Activated CD8-positive, alpha-beta memory T cell treated with anti-CD3 and anti-CD28 coated beads, Interleukin-2, amount 10 ng/mL, durations not matched to agents 7 days and 5 days (primary cell): ENCODE results near the gene GNG2. TPM values are rescaled to one million over a fixed set of nuclear protein-coding genes. Genes with fewer than 3 reads are reported as not detected.
A peak's percentile ranks its signal among the peaks of the same experiment; 100 is the strongest.

Experiments used
- ATAC-seq: fragments of 150-1000 bp; cut with Tn5 transposase; one replicate; pipeline ENCODE4 v1.10.0; 2021; ENCODE audit warnings: moderate library complexity
- CTCF ChIA-PET: fragments of 350-600 bp; sonication (Branson Sonifier 250); formaldehyde crosslinking; loops from one replicate; lab custom pipeline; 2021; ENCODE audit warnings: antibody characterized with exemption; lab: Charles Lee
- DNase-seq: peaks from one replicate; pipeline ENCODE4 v3.0.0-alpha.2; 2020
- H3K27ac Mint-ChIP-seq: one replicate; pipeline ENCODE4 v1.8.0; 2021; ENCODE audit warnings: mild to moderate bottlenecking, mixed read lengths
- H3K27me3 Mint-ChIP-seq: one replicate; pipeline ENCODE4 v1.8.0; 2021; ENCODE audit warnings: mixed read lengths
- H3K36me3 Mint-ChIP-seq: one replicate; pipeline ENCODE4 v1.8.0; 2021; ENCODE audit warnings: mild to moderate bottlenecking, mixed read lengths
- H3K4me1 Mint-ChIP-seq: one replicate; pipeline ENCODE4 v1.8.0; 2021; ENCODE audit warnings: mixed read lengths
- H3K4me3 Mint-ChIP-seq: one replicate; pipeline ENCODE4 v1.8.0; 2021; ENCODE audit warnings: mild to moderate bottlenecking, moderate library complexity, mixed read lengths
- H3K9me3 Mint-ChIP-seq: one replicate; pipeline ENCODE4 v1.8.0; 2022; ENCODE audit warnings: low read depth, mixed read lengths
- total RNA-seq, 2 experiments: library from RNA; stranded (reverse); gene quantifications; one replicate each; pipeline ENCODE4 v1.2.3, GENCODE V29; 2021

The GNG2 gene
- total RNA-seq, 2 experiments from 2014 or later: 243 to 257 TPM

- no peak overlapping the region for H3K4me3 Mint-ChIP-seq
- CTCF ChIA-PET: interaction anchor here (0.8 to 1.7 kb wide), 3 partner anchors 16 to 851 kb away, joined by 3 to 6 read pairs (median 5); partner anchors contain the start of gene ERO1A
- no peak for ATAC-seq
These were observed 16.1 kb upstream of the GNG2 start for GRCh38 chr14:51844081-51844881.

GRCh38 chr14:51845811-51846210 lies 14.6 kb upstream of the GNG2 start:
- CTCF ChIA-PET: interaction anchor here (0.8 to 2.9 kb wide), 4 partner anchors 14 to 66 kb away, joined by 3 to 34 read pairs (median 12); partner anchors contain the start of gene GNG2
- Mint-ChIP-seq H3K27ac (peak overlapping the region; percentile 98), H3K27me3 (no peaks in the 10 kb centered on the region), H3K9me3 (peaks cover 7% of the 10 kb centered on the region), H3K4me1 (peaks cover 65% of the 10 kb centered on the region), H3K36me3 (peaks cover 38% of the 10 kb centered on the region), H3K4me3 (peak overlapping the region; percentile 85)
- DNase-seq: no peak
- no peak for ATAC-seq

More at GRCh38 chr14:51844081-51844881, 16.1 kb upstream of the GNG2 start:
- H3K9me3 Mint-ChIP-seq: peaks cover 3% of the 10 kb centered on the region
- DNase-seq: no peak
- H3K27ac Mint-ChIP-seq: peak overlapping the region; percentile 57
- peaks cover 24% of the 10 kb centered on the region for H3K36me3 Mint-ChIP-seq
- peaks cover 52% of the 10 kb centered on the region for H3K4me1 Mint-ChIP-seq
- peaks cover 3% of the 10 kb centered on the region for H3K27me3 Mint-ChIP-seq

DNA sequence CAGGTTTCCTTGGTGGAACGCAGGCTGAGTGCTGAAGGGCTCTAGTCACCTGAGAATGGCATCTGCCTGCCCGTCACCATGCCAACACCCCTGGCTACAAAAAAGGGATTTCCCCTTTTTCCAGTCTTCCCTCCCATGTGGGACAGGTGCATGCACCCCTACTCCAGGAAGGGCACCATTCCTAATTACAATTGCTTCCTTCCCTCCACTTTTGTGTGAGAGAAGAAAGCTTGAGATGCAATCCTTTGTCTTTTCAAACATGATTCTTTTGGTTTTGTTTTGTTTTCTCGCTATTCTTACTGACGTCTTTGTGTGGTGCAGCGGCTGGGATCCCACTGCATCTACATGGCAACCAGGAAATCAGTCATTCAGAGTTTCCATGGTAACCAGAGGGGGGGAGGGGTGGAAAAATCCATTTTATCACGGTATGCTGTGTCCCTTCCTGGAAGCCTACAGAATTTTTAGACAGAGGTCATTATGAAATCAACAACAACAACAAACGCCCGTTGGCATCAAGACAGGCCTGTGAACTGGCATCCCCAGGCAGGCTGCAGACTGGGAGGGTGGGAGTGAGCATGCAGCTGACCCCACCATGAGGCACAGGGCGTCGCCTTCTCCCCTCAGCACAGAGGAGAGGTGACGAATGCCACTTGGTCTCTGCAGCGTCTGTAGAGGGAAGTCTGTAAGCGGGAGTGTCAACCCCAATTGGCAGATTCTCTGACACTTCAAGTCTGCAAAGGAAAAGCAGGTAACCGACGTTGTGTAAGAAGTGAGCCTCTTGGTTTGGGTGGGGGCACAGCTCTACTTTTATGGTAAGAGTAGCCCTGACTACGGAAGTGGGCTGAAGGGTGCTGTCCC lies 13.6 kb upstream of the GNG2 start:
- Mint-ChIP-seq H3K27me3 (no peaks in the 10 kb centered on the region), H3K27ac (peak overlapping the region; percentile 98), H3K9me3 (peaks cover 7% of the 10 kb centered on the region), H3K4me3 (peak overlapping the region; percentile 85), H3K4me1 (peaks cover 74% of the 10 kb centered on the region), H3K36me3 (peaks cover 42% of the 10 kb centered on the region)
- peak; percentile 82 for ATAC-seq
- CTCF ChIA-PET: interaction anchor here (0.6 to 2.9 kb wide), 8 partner anchors 9 to 133 kb away, joined by 3 to 34 read pairs (median 4); partner anchors contain the start of gene GNG2
- peak; percentile 97 for DNase-seq

GRCh38 chr14:51847489-51847796 lies 13.0 kb upstream of the GNG2 start:
- Mint-ChIP-seq H3K4me1 (peaks cover 80% of the 10 kb centered on the region), H3K27ac (peak overlapping the region; percentile 98), H3K4me3 (peak overlapping the region; percentile 85), H3K27me3 (no peaks in the 10 kb centered on the region), H3K36me3 (peaks cover 42% of the 10 kb centered on the region), H3K9me3 (peaks cover 7% of the 10 kb centered on the region)
- DNase-seq (no peak), ATAC-seq (no peak)
- CTCF ChIA-PET: interaction anchor here (0.6 to 2.9 kb wide), 7 partner anchors 8 to 57 kb away, joined by 3 to 34 read pairs (median 4); partner anchors contain the start of gene GNG2

- peak overlapping the region; percentile 98 for H3K27ac Mint-ChIP-seq
- H3K36me3 Mint-ChIP-seq: peaks cover 42% of the 10 kb centered on the region
- ATAC-seq (no peak), DNase-seq (peak; percentile 61)
- H3K4me1 Mint-ChIP-seq: peaks cover 85% of the 10 kb centered on the region
- peak overlapping the region; percentile 40 for H3K4me3 Mint-ChIP-seq
- H3K27me3 Mint-ChIP-seq: peaks cover 2% of the 10 kb centered on the region
- CTCF ChIA-PET: interaction anchor here (2.4 to 2.9 kb wide), 2 partner anchors 12 to 18 kb away, joined by 14 to 34 read pairs; partner anchors contain the start of gene GNG2
- H3K9me3 Mint-ChIP-seq: peaks cover 7% of the 10 kb centered on the region
These were observed 12.3 kb upstream of the GNG2 start for GRCh38 chr14:51848120-51848519.

DNA sequence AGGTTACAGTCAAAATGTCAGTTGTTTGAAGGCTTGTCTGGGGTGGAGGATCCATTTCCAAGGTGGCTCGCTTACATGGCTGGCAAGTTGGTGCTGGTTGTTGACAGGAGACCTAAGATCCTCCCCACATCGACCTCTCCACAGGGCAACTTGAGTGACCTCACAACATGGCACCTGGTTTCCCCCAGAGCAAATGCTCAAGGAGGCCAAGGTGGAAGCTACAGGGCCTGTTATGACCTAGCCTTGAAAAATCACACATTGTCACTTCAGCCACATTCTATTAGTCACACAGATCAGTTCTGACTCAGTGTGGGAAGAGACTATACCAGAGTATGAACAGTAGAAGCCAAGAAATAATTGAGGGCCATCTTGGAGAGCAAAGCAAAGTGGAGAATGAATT lies 11.3 kb upstream of the GNG2 start:
- peak; percentile 42 for ATAC-seq
- H3K27me3 Mint-ChIP-seq: peaks cover 2% of the 10 kb centered on the region

DNA sequence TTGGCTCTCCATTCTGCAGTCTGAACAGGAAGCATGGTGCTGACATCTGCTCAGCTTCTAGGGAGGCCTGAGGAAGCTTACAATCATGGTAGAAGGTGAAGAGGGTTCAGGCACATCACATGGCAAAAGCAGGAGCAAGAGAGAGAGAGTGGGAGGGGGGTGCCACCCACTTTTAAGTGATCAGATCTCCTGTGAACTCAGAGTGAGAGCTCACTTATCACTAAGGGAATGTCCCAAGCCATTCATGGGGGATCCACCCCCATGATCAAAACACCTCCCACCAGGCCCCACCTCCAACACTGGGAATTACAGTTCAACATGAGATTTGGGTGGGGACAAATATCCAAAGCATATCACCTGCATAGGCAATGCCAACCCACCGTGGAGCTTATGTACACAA lies 9.8 kb upstream of the GNG2 start:
- no peak for DNase-seq
- no peak overlapping the region for H3K4me3 Mint-ChIP-seq
- peaks cover 2% of the 10 kb centered on the region for H3K27me3 Mint-ChIP-seq
- CTCF ChIA-PET: interaction anchor here (2.1 to 2.7 kb wide), 3 partner anchors 9 to 17 kb away, joined by 6 to 17 read pairs (median 9); partner anchors contain the start of gene GNG2
- H3K4me1 Mint-ChIP-seq: peaks cover 66% of the 10 kb centered on the region
- H3K9me3 Mint-ChIP-seq: peaks cover 7% of the 10 kb centered on the region
- H3K36me3 Mint-ChIP-seq: peaks cover 39% of the 10 kb centered on the region
- no peak overlapping the region for H3K27ac Mint-ChIP-seq
- ATAC-seq: no peak

More for the DNA sequence above, 11.3 kb upstream of the GNG2 start:
- H3K4me1 Mint-ChIP-seq: peaks cover 77% of the 10 kb centered on the region
- CTCF ChIA-PET: interaction anchor here (2.1 to 2.7 kb wide), 3 partner anchors 10 to 19 kb away, joined by 6 to 17 read pairs (median 9); partner anchors contain the start of gene GNG2
- H3K36me3 Mint-ChIP-seq: peaks cover 39% of the 10 kb centered on the region
- H3K27ac Mint-ChIP-seq: peak overlapping the region; percentile 98
- peaks cover 7% of the 10 kb centered on the region for H3K9me3 Mint-ChIP-seq
- peak overlapping the region; percentile 8 for H3K4me3 Mint-ChIP-seq
- DNase-seq: peak; percentile 80

DNA sequence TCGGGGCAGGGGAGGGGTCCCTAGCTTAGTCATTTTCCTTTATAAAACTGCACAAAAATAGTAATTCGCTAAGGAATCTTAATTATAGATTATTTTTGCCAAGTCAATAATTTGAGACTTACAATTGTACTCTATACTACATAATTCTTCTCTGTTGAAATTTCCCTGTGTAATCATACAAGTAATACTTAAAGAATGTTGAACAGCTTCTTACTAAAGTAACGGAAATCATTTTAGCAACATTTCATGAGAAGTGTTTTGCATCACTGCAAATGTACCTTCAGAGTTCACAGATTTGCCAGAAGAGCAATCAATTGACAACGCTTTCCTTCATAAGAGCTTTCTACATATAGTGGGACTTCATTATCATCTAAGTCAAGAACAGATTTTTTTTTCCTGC lies 7.9 kb upstream of the GNG2 start:
- CTCF ChIA-PET: interaction anchor here (1.4 kb wide), 1 partner anchor 15 kb away, joined by 4 read pairs; no protein-coding TSS in a partner anchor
- ATAC-seq (no peak), DNase-seq (no peak)
- peaks cover 2% of the 10 kb centered on the region for H3K27me3 Mint-ChIP-seq
- no peak overlapping the region for H3K4me3 Mint-ChIP-seq
- peaks cover 57% of the 10 kb centered on the region for H3K4me1 Mint-ChIP-seq
- H3K27ac Mint-ChIP-seq: no peak overlapping the region
- H3K9me3 Mint-ChIP-seq: peaks cover 13% of the 10 kb centered on the region
- H3K36me3 Mint-ChIP-seq: peaks cover 43% of the 10 kb centered on the region

DNA sequence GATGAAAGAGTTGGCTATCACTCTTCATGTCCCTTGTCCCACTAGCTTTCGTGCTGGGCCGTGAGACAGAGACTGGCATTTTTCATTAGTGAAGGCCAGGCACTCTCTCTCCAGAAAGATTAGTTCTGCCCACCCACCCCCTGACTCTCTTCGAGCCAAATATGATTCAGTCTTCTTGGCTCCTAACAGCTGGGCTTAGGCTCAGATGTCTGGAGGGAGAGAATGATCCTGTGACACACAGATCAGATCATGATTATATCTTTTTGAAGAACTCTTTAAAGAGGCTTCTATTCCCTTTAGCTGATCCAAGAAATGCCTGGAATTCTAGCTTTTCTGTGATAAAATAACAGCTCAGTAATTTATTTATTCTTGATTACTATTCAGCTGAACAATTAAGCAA lies 5.2 kb upstream of the GNG2 start:
- Mint-ChIP-seq H3K27me3 (peaks cover 2% of the 10 kb centered on the region), H3K4me3 (no peak overlapping the region), H3K27ac (no peak overlapping the region), H3K4me1 (peaks cover 55% of the 10 kb centered on the region), H3K9me3 (peaks cover 7% of the 10 kb centered on the region), H3K36me3 (peaks cover 21% of the 10 kb centered on the region)
- ATAC-seq: no peak
- no peak for DNase-seq
- CTCF ChIA-PET: interaction anchor here (0.7 to 0.9 kb wide), 2 partner anchors 8 to 124 kb away, joined by 3 read pairs; no protein-coding TSS in a partner anchor

GRCh38 chr14:51856792-51857296 lies 3.6 kb upstream of the GNG2 start:
- no peak overlapping the region for H3K27ac Mint-ChIP-seq
- no peak for ATAC-seq
- CTCF ChIA-PET: no interaction called here

GRCh38 chr14:51859131-51859530 lies 1.3 kb upstream of the GNG2 start:
- Mint-ChIP-seq H3K36me3 (peaks cover 40% of the 10 kb centered on the region), H3K27me3 (no peaks in the 10 kb centered on the region), H3K9me3 (peaks cover 6% of the 10 kb centered on the region), H3K4me1 (peaks cover 38% of the 10 kb centered on the region), H3K27ac (no peak overlapping the region), H3K4me3 (no peak overlapping the region)
- DNase-seq: no peak
- no peak for ATAC-seq
- CTCF ChIA-PET: interaction anchor here (1.8 to 4.4 kb wide), 3 partner anchors 8 to 12 kb away, joined by 3 to 34 read pairs (median 17); no protein-coding TSS in a partner anchor

More at GRCh38 chr14:51856792-51857296, 3.6 kb upstream of the GNG2 start:
- peaks cover 2% of the 10 kb centered on the region for H3K27me3 Mint-ChIP-seq
- H3K4me3 Mint-ChIP-seq: no peak overlapping the region
- H3K9me3 Mint-ChIP-seq: peaks cover 6% of the 10 kb centered on the region
- peaks cover 22% of the 10 kb centered on the region for H3K36me3 Mint-ChIP-seq
- H3K4me1 Mint-ChIP-seq: peaks cover 41% of the 10 kb centered on the region
- DNase-seq: no peak

DNA sequence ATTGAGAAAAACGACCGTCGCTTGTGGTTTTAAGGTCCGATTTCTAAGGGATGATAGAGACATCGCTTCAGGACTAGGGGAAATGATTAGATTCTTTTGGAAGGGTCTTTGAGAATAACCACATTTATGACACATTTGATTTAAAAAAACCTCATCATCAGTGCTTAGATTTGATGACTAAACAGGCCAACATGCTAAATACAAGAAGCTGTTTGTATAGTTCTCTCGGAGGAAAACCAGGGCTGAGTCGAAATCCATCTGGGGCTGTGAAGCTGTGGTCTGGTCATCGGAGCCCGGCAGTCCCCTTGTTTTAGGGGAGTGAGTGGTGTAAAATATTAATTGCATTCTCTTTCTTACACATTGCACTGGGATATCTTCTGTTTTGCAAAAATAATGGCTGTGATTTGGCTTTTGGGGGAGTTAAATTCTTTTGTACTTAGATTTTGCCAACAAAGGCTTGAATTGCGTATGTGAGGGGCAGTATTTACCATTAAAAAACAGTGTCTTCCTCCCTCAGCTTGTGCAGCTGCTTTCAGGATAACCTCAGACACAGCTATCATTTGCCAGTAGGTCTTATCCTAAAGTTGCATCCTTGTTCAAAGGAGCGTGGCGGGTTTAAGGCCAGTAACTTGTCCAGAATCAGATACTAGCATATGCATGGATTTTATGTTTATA lies 550 bp downstream of the GNG2 start:
- Mint-ChIP-seq H3K4me1 (peaks cover 46% of the 10 kb centered on the region), H3K9me3 (peaks cover 6% of the 10 kb centered on the region), H3K27ac (peak overlapping the region; percentile 94), H3K36me3 (peaks cover 44% of the 10 kb centered on the region), H3K4me3 (peak overlapping the region; percentile 87), H3K27me3 (no peaks in the 10 kb centered on the region)
- ATAC-seq (no peak), DNase-seq (no peak)
- CTCF ChIA-PET: interaction anchor here (1.0 to 4.4 kb wide), 9 partner anchors 8 to 208 kb away, joined by 3 to 34 read pairs (median 5); no protein-coding TSS in a partner anchor
